ENCODE measurements around the gene TECPR2.

- TF ChIP-seq CTCF (IDR thresholded peaks at IDR 0.05 in 8 of 11, conservative IDR thresholded peaks at IDR 0.05 in 3 of 11) (no peak), POLR2A (IDR thresholded peaks at IDR 0.05) (no peak)
Observed at GRCh38 chr14:102440392-102440791, 77.7 kb downstream of the TECPR2 start.

Measured in spleen (tissue), 7 donors.